ENCODE measurements around the gene C20orf141.
"Not testable (repeated sequence)": the region's sequence is repeated elsewhere in the genome, so short reads cannot be mapped to it uniquely, and the experiment has no call there.

Gene C20orf141

DNA sequence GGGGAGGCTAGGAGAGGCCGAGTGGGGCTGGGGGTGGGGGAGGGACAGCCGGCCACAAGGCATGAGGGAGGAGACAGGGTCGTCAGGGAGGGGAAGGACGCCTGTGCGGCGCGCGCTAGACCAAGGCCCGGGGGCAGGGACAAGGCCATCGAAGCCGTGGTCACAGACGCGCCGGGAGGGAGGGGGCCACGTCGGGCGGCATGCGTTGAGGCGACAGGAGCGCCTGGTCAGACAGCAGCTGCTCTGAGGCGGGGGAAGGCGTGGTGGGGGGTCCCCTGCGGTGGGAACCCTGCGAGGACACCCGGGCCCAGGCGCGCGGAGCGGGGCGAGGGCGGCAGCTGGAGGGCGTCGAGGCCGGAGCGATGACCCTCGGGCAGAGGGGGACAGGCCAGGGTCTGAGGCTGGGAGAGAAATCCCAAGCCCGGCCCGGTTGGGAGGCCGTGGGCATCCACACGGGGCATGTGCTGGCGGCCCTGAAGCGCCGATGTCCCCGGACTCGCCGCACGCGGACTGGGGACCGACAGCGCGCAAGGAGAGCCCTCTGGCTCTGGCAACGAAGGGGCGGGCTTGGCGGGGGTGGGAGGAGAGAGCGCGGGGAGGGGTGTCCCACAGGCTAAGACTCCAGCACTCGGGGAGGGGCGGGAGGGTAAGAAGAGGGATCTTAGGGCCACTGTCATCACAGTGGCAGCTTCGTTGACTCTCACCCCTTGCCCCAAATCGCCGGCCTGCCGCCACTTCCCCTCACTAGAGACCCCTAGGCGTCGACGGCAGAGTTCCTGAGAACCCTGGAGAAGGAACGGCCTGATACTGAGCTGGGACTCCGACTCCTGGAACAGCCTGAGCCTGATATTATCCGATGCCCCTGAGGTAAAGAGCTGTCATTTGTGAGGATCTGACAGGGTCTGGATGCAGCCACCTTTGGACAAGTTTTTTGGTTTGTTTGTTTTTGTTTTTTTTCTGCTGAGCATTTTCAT, 6.4 kb downstream of the C20orf141 start:
- no peak for DNase-seq

DNA sequence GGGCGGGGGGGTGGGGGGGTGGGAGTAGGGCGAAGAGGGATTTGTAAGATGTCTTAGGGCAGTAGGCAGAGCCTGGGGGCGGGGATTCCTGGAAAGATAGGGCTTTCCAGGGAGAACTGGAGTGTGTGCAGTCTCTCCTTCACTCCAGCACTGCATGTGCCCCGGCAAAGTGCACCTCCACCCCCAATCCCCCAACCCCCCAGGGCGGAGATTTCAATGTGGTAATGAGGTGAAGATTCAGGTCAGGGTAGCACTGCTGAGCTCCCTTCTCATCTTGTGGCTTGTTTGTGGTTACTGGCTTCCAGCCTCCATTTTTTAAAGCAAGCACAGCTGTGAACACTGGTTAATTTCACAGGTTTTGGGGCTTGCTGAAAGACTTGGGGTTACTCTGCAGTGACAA, 7.3 kb downstream of the C20orf141 start:
- peak; percentile 60 for DNase-seq

DNA sequence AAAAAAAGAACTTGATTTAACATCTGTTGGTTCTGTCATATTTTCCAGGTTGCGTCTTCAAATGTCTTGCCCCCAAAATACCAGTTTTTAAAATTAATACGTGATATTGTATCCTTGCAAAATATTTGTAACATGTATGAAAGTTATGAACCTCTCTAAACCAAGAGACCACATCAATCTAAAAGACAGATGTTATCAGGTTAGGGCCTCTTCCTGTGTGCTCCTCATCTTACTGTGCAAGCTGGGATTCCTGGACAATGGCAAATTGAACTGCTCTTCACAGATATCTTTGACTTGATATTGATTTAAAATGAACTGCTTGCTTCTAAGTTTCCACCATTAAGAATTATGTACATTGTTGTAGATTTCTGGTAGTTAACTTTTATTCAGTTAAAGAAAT, 11.0 kb downstream of the C20orf141 start:
- peak; percentile 3 for DNase-seq

DNA sequence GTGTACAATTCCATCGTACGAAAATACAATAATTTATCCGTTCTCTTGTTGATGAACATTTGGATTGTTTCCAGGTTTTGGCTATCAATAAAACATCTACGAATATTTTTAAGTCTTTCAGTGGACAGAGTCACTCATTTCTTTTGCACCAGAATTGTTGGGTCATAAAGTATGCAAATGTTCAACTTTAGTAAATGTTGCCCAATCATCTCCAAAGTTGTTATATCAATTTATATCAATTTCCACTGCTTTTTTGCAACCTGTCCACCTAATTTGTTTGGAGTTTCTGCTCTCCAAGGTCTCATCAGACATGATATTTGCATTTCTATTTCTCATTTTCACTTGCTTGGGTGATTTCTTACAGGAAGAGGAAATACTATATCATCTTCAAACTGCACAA, 11.9 kb downstream of the C20orf141 start:
- DNase-seq, result no peak

DNA sequence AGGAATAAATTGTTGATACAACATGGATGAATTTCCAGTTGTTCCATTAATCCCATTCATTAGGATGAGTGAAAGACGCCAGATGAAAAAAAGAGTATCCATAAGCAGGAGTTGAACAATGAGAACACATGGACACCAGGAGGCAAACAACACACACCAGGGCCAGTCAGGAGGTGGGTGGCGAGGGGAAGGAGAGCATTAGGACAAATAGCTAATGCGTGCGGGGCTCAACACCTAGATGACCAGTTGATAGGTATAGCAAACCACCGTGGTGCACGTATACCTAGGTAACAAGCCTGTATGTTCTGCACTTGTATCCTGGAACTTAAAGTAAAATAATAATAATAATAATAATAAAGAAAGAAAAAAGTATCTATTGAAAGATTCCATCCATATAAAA, 14.6 kb downstream of the C20orf141 start:
- no peak for DNase-seq

DNA sequence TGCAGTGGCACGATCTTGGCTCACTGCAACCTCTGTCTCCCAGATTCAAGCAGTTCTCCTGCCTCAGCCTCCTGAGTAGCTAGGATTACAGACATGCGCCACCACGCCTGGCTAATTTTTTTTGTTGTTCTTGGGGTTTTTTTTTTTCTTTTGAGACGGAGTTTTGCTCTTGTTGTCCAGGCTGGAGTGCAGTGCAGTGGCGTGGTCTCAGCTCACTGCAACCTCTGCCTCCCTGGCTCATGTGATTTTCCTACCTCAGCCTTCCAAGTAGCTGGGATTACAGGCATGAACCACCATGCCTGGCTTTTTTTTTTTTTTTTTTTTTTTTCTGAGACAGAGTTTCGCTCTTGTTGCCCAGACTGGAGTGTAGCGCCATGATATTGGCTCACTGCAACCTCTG, 16.4 kb downstream of the C20orf141 start:
- DNase-seq, result not testable (repeated sequence)

DNA sequence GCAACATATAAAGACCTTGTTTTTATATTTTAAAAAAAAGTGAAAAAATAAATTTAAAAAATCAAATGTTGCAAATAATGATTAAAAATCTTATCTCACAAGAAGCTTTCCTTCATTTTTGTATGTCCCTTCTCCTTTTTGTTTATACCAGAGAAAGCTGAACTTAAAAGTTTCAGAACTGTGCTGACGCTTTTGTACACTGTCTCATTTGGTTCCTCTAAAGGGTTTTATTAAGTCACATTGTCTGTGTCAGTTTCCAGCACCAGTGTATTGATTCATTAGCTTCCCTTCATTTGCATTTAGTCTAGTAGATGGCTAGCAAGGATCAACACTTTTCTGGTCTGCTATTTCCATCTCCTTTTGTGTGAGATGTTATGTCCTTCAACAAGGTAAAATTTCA, 19.0 kb downstream of the C20orf141 start:
- DNase-seq, result no peak

DNA sequence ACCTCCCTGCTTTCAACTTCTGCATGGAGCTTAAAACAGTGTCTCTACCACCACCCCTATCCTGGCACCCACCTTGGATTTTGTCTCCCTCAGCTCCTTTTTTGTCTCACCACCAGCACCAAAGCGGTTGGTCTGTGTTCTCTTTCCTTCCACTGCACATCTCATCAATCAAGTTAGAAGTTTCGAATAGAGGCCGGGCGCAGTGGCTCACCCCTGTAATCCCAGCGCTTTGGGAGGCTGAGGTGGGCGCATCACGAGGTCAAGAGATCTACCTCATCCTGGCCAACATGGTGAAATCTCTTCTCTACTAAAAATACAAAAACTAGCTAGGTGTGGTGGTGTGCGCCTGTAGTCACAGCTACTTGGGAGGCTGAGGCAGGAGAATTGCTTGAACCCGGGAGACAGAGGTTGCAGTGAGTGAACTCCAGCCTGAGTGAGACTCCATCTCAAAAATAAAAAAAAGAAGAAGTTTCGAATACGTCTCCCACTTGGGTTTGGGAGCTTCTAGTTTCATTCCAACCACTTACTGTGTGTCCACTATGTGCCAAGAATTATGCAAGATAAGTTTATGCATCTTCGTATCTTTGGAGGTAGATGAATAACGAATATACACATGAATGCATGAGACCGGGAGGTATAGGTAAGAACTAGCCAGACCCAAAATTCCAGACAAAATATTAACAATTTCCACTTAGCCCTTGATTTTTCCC, 19.8 kb downstream of the C20orf141 start:
- no peak for DNase-seq

DNA sequence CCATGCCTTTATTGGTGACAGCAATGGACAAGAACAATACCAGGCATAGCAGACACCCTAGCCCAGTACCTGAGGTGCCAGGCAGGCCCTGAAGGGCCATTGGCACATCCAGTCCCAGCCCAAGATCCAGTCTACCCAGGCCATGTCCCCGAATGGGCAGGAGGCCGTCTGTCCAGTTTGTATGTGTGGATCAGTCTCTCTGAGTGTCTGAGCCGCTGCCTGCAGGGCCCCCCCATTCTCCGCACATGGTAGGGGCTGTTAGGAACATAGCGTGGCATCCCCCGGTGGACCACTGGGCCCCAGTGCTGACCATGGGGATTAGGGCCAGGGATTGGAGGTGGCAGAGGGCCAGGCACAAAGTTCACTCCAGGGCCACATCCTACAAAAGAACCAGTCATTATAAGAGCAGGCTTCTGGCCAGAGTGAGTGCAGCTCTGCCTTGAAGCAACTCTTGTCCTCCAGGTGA, 20.6 kb downstream of the C20orf141 start:
- no peak for DNase-seq

DNA sequence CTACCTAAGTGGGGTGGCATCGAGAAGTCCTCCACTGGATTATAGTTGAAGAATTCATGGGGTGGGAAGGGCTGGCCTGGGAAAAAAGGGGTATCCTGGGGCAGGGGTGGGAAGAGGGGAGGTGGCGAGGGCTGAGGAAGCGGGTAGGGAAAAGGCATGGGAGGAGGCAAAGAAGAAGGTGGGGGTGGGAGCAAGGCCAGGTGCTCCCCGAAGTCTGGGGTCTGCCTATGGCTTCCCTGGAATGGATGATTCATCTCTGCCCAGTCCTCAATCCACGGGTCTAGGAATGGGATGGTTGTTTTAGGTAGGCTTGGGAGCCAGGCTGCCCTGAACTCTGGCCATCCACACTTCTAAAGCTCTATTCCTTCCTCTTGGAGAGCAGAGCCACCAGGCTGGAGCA, 21.2 kb downstream of the C20orf141 start:
- DNase-seq, result no peak

DNA sequence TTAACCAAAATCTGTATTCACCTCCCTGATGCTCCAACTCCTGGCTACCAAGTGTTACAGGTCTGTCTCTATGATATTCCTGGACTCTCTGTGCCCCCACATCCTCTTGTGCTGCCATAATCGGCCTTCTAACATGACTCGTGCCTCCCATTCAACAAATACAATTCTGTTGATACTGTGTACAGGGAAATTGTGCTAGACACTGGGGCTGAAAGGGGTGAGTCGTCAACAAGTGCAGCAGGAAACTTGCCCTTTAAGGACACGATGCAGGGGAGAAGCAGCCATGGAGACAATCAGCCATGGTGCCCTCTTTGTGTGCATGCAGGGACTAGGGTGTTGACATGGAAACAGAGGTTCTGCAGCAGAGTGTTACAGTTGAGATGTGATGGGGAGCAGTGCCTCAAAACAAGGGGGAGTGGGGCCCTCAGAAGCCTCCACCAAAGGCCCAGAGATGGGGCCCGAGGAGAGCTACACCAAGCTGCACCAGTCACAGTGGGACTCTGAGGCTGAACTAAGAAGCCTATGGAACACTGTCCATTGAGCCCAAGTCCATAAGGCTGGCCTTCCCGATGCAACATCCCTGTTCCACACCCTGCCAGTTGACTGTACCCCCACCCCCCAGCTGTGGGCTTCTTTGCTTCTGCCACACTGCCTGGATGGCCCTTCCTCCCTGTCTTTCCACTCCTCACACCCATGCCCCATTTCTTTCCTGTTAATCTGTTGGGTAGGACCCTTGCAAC, 22.6 kb downstream of the C20orf141 start:
- DNase-seq, result no peak

DNA sequence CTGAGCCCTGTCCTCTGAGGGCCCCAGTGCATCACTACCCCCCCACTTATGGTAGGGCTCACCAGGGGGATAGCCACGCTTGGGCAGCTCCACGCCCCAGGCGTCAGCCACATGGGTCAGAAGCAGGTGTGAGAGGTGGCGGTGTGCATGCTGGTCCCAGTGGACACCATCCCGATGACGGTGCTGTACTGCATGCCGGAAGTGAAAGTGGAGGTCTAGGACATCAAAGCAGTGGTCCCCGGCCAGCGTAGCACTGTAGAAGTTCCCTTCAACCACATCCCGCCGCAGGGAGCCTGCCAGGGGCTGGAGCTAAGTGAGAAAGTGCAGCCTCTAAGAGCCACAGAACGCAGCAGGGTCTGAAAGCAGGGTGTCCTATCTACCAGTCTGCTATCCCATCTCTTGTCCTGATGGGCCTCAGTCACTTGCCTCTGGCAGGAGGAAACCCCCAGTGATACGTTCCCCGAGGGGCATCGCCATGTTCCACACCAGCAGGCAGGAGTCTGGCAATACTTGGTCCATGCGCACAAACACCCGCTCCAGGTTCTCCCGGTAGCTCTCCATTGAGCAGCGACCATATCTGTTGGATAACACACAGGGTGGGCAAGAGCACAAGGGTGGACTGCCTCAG, 23.5 kb downstream of the C20orf141 start:
- no peak for DNase-seq

DNA sequence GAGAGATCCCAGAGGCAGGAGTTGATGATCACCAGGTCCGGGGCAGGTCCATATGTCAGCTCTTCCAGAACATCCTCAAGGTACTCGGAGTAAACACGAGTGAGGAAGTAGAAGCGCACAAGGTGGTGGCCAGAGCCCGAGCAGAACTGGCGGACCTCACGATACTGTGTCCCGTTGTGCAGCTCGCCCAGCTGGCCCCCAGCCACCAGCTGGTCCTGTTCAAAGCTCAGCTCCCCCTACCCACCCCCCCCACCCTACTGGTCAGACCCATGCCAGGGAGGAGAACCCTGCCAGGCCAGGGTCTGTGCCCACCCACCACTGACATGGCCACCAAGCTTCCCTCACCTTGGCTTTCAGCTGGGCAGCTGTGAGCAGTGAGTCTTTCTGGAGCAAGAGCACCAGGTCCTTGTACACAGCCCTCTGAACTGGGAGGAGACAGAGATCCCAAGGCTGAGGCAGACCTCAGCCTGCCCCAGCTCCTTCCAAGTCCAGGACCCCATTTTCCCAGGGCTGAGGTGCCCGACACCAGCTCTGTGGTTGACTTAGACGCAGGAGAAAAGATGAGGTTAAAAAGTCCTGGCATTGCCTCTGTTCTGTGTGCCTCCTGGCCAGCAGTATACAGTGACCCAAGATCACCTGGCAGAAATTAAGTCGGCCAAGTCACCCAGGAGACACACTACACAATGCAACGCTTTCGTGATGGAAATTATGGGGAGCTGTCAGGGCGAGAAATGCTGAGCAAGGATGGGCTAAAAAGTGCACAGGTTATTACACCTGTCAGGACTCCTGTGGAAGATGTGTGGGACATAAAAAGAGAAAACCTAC, 24.3 kb downstream of the C20orf141 start:
- DNase-seq, result no peak

DNA sequence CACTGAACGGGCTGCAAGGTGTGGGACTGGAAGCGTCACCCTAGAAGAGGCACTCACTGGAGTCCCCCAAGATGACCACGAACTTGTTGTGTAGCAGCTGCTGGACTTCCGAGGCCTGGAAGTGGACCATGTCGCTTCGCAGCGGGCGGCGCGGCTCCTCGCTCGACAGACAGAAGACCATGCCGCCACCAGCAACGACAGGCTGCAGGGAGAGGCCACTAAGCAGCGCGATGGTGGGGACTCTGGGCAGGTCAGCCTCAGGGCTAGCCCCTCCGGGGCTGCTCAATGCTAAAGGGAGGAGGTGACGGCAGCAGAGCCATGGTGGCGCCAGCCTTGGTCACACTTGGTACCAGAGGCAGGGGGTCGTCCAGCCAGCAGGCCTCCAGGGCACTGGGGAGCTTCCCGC, 24.9 kb downstream of the C20orf141 start:
- no peak for DNase-seq

DNA sequence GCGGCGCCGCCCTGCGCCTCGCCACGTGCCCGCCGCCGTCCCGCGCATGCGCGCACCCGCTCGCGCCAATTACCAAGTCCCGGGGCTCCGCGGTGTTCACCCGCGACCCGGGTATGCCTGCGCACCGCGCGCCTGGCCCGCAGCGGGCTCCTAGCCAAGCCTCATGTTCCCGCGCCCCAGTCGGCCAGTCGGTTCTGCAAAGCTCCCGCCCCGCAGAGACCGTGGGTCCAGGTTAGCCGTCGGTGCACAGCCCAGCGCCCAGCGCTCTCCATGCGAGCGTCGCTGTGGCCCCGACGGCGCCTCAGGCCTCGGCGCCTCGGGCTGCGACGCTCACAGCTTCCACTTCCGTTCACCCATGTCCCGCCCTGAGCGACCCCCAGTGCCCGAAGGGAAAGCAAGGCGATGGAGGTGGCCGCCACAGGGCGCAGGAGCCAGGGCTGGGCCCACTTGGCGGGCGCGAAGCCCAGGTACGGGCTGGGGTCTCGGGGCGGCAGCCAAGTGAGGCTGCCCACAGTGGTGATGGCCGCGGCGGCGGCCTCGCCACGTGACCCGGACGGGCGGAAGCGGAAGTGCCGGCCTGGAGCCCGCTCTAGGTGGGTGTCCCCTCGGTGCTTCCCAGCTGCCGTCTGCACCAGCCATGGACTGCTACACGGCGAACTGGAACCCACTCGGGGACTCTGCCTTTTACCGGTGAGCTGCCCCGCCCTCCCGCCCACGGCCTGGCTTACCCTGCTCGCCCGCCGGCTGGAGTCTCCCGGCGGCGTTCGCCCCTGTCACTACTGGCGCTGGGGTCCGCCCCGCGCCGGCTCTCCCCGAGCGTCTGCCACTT, 25.6 kb downstream of the C20orf141 start, which contains the start of the genes PCED1A and VPS16:
TSS of gene PCED1A (minus strand) at position 518 of the 829 bp plus-strand sequence. CDS start 743 bp downstream, outside the sequence.
TSS of gene VPS16 (plus strand) at position 608 of the 829 bp plus-strand sequence. CDS start at position 638, 30 bp downstream.
- peak; percentile 90 for DNase-seq

DNA sequence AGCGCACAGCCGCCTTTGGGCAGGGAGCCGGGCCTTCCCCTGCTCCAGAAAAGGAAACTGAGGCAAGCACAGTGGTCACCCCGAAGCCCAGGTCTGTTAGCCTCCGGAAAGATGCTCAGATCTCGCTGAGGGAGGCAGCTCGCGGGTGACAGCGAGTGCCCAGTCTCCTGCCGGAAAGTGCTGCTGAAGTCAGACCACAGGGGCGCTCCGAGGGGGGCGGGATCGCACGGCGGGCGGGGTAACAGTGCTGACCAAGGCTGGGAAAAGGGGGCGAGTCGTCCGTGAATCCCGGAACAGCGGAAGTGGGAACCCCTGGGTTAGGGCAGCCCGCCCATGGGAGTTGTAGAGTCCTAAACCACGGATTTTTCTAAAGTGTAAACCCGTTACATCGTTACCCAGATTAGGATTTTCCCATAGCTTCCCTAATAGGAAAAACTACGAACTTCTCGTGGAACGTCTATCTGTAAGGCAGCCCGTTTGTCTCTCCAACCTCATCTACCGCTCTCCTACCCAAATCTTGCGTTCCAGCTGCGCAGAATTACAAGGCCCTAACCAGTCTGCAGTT, 26.3 kb downstream of the C20orf141 start:
- DNase-seq, result peak; percentile 40

DNA sequence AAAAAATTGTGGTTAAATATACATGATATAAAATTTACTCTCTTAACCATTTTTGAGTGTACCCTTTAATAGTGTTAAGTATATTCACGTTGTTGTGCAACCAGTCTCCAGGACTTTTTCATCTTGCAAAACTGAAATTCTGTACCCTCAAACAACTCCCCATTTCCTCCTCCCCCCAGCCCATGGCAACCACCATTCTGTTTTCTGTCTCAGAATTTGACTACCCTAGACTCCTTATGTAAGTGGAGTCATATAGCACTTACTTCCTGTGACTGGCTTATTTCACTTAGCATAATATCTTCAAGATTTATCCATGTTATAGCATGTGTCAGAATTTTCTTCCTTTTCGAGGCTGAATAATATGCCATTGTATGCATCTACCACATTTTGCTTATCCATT, 30.8 kb downstream of the C20orf141 start:
- DNase-seq, result no peak

DNA sequence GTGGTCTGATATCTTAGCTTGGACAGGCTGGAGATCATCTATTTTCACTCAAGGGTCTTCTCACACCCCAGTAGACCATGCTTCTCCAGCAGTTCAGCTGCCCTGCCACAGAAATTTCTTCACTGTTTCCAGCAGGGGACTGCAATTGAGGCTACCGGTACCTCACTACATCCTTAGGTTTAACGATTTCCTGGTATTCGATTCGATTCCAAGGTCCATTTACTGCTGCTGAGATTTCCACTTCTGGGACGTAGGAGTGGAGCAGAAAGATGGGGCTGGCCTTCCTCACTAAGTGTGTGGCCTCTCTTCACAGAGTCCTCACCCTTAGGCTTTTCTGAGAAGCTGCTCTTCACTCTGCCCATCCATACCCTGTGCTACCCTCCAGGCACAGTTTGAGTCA, 31.9 kb downstream of the C20orf141 start:
- DNase-seq, result no peak

DNA sequence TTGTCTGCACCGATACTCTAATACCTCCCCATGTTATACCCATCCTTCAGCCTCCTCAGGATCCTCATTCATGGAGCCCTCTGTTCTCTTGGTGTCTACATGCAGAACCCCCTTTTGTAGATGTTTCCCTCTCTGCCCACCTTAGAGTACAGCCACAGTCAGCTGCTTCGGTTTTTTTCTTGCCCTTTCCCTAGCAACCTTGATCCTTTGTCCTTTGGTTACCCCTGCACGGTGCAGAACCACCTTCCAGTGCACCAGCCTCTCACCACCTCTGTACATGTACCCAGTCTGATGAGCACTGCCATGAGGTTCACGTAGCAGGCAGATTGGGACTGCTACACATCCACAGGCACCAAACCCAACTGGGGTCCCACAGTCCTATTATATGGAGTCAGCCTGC, 33.0 kb downstream of the C20orf141 start:
- no peak for DNase-seq

DNA sequence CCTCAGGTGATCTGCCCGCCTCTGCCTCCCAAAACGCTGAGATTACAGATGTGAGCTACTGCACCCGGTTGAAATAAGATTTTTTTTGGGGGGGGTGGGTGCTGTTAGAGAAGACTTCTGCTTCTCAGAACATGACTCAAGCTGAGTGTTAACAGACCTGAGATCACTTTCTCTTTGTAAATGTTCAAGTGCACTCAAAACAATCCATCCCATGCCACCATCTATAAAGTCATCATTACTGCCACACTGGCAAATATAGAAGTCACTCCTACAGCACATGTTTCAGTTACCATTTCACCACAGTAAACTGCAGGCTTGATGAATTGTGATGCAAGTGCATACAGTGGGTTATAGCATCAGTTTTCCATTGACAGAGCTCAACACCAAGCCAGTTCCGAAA, 34.7 kb downstream of the C20orf141 start:
- DNase-seq, result no peak

Measured in CD4-positive, alpha-beta T cell treated with Interleukin-12 subunit alpha and Interleukin-12 subunit beta, for 1 hour (primary cell).